NK-92 treated with Interleukin-12 subunit alpha and Interleukin-12 subunit beta, amount 100 ng/mL, for 24 hours (cell line): ENCODE data around the gene NCAPD2.
"Not testable (repeated sequence)": the region's sequence is repeated elsewhere in the genome, so short reads cannot be mapped to it uniquely, and the experiment has no call there.

Source experiments
- DNase-seq: peaks from one replicate; lab custom pipeline; 2025; lab: John Stamatoyannopoulos, UW

NCAPD2 gene

DNA sequence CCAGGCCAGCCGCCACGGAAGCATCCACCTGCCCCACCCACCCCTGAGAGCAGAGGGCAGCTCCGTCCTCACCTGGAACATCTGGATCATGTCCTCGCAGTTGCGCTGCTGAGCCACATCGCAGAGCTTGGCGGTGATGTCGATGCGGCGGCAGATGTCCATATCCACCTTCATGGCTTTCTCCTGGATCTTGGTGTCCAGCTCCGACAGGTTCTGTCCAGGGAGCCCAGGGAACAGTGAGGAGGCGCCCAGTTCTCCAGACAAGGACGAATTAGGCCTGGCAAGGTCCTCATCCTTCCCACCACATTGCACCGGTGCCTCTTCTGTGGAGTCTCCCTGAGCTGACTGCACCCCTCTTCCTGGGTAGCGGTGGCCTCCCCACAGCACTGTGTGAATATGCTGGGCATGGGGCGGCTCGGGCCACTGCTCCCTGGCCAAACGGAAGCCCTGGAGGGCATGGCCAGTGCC lies 55.8 kb downstream of the NCAPD2 start:
- no peak for DNase-seq

DNA sequence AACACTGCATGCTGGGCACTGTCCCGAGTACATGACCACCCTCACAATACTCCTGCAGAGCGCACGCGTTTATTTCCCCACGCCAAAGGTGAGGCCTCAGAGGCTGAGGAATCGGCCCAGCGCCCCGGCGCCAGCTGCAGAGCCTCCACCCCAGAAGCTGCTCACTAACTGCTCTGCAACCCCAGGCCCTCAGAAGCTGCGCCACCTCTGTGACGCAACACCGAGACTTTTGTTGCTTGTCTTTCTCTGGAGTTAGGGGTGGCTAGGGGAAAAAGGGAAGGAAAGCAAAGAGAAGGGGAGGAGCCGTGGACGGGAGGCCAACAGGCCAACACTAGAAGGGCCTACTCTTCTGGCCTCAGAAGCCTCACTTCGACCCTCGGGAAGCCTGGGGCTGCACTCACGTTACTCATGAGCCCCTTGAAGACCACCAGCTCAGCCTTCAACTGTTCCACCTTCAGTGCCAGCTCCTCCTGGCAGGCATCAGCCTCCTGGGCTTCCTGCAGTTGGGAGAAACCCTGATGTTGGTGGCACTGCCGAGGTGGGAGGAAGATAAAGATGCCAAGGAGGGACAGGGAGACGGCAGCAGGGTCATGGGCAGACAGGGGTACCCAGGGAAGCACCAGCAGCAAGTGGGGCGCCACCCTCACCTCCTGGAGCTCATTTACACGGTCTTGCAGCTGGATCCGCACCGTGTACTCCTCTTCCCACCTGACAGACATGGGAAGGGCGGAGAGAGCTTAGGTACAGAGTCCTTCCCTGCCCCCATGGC lies 56.6 kb downstream of the NCAPD2 start:
- no peak for DNase-seq

DNA sequence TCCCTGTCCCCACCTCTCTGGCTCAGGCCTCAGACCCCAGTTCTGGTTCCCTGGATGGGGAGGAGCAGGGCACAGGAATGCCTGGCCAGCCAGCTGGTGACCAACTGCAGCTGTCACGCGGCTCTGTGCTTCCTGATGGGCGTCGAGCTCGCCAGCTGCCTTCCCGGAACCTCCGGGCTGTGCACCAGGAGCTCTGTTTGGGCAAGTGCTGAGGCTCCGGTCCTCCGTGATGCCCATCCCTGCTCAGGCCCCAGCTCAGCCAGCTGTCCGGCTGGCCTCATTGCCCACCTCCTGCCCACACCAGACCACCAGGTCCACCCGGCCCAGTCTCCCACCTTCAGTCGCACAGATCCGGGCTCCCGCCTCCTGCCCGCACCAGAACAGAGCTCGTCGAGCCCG lies 57.2 kb downstream of the NCAPD2 start:
- no peak for DNase-seq

DNA sequence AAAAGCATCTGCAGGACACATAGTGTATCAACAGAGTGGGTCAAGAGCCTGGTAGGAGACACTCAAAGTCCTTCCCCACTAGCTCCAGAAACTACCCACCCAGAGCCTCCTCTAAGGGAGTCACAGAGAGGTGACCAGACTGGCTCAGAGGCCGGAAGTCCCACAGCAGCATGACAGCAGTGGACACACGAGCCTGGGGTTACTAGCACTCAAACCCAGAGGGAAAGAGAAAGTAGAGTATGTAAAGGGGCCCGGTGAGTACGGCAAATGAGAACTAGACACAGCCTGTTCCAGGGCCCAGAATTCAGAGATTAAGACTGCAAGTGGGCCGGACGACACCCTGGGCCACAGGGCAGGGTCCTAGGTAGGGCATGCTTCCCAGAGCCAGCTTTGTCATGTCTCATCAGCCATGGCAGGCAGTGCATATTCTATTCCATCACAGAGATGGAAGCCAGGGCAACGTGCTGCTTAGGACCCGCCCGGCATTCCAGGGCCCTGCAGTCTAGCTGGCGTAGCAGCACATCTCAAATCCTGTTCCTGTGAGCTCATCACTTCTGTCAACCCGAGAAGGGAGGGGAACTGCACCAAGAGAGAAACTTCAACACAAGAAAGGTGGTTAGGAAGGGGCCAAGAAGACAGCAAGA lies 57.7 kb downstream of the NCAPD2 start:
- no peak for DNase-seq

DNA sequence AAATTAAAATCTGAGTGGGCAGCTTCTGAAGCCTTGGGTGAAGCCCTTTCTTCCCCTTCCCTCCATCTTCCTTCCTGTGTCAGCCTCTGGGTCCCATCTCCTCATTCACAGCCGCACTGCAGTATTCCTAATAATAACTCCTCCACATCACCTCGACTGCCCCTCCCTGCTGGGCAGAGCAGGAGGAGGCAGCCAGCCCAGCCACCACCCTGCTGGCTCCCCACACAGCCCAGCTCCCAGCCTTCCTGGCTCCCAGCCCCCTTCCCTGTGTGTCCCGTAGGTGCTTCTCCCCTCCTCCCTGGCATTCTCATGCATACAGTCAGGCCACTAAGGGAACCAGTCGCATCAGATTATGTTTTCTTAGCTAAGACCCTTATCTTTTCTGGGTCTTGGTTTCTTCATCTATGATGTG lies 58.2 kb downstream of the NCAPD2 start:
- no peak for DNase-seq

DNA sequence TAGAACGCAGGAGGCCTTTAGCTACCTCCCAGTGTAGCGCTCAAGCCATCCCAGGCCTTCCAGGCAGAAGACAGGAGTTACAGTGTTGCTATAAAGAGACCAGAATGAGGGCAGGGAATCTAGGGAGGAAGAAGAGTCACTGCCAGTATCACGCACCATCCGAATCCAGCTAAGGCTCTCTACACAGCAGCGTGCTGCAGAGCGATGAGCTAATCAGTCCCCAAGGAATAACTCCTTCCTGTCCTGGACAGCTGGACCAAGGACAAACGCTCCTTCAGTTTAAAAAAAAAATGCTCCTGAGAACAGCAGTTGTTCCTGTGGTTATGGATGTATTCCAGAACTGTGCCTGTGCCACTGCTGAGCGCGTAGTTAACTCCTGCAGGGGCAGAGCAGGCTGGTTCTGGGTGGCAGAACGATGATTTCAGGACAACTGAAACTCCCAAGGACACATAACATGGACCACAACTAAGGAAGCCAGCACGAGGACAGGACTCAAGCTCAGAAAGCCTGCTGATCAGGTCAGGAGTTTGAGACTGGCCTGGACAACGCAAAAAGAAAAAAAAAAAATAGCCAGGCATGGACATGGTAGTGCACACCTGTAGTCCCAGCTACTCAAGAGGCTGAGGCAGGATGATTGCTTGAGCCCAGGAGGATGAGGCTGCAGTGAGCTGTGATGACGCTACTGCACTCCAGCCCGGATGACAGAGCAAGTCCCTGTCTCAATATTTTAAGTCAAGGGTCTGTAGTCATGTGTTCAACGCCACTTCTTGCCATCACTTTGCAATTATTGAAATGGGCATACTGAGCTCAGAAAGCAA lies 59.4 kb downstream of the NCAPD2 start:
- DNase-seq = no peak

DNA sequence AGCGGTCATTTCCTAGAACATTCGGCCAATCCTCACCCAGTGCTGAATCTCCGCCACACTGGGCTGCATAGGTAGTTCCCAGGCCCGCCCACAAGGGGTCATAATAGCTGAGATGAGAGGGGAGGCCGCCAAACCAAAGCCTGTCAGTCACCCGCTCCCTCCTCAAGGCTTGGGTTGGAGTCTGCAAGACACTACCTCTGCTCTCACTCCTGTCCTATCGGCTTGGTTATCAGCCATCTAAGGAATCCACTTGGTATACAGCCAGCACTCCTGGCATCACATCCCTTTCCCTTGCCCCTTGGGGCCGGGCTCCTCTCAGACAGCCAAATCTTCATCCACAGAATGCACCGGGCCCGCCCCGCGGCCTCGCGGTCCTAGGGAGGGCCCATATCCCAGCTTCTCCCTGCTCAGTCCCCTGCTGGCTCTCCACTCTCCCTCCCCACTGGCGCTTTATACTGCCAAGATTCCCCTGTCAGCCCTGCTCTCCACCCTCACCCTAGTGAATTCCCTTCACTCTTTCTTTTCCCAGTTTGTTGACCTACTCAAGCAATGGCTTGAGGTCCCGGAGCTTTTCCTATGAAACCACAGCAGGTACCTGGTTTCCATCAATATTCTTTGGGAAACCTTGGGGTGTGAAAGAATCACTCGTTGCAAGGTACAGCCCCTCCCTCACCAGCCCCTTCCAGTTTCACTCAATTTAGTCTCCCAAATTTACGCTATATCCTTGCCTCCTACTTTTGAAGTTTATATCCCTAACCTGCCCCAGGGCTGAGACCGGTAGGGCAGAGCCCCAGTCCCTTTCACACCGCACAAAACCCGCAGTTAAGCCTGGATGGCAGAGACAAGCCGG lies 60.5 kb downstream of the NCAPD2 start:
- peak; percentile 6 for DNase-seq

DNA sequence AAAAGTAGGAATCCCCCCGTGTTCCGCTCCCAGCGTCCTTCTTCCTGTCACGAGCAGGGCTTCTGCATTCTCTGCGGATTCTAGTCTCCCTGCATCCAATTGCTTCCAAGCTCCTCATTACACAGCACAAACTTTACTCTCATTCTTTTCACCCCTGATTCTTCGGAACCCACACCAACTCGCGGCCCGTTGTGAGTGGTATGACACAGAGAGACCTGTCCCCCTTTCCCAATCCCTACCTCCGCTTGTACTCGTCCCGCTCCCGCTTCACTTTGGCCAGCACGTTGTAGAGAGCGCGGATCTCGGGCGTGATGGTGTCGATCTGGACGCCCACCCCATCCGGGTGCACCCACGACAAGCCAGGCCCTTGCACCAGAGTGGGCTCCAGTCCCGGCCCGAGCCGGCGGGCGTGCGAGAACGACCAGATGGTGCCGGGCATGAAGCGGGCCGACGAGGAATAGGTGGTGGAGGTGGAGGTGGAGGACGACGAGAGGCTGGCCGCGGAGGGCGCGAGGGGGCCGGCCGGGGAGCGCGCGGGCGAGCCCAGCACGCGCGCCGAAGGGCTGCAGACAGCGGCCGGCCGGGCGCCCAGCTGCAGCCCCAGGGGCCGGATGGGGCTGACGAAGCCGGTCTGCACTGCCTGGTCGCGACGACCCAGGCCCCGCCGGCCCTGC lies 61.3 kb downstream of the NCAPD2 start:
- no peak for DNase-seq

DNA sequence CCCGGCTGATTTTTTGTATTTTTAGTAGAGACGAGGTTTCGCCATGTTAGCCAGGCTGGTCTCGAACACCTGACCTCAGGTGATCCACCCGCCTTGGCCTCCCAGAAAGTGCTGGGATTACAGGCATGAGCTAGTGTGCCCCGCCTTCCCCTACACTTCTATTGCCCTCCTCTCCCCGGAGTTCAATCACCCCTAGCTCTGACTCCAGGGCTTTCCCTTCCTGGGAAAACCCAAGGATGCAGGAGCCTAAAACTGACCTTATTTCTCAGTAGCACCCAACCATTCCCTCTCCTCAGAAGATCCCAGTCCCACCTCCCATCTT lies 62.6 kb downstream of the NCAPD2 start:
- DNase-seq = not testable (repeated sequence)

DNA sequence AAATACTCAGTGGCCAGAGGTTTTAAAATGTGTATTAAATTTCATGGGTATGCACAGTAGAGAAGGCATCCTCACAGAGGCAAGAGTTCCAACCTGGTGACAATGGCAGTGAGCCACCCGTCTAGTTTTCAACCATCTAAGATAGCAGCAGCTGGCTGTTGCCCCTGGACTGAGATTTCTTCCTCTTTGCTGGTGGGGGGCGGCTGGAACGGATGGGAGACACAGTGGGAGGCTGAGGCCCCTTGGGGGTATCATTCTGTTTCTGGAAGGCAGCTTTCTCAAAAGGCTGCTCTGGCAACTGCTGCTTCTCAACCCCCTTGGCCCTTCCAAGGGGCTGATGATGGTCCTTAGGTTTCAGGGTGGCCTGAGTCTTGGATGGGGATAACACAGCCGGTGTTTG lies 63.0 kb downstream of the NCAPD2 start:
- no peak for DNase-seq

DNA sequence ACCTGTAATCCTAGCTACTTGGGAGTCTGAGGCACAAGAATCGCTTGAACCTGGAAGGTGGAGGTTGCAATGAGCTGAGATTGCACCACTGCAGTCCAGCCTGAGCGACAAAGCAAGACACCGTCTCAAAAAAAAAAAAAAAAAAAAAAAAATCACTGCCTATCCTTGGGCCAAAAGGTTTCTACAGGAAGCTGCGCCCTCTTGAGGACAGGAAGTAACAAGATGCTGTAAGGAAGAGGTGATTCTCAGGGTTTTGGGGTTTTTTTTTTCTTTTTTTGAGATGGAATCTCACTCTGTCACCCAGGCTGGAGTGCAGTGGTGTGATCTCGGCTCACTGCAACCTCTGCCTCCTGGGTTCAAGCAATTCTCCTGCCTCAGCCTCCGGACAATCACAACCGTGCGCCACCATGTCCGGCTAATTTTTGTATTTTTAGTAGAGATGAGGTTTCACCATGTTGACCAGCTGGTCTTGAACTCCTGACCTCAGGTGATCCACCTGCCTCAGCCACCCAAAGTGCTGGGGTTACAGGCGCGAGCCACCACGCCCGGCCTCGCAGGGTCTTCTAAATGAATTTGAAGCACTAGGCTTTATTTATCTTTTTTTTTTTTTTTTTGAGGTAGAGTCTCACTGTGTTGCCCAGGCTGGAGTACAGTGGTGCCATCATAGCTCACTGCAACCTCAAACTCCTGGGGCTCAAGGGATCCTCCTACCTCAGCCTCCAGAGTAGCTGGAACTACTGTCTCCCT lies 64.3 kb downstream of the NCAPD2 start:
- DNase-seq = not testable (repeated sequence)

DNA sequence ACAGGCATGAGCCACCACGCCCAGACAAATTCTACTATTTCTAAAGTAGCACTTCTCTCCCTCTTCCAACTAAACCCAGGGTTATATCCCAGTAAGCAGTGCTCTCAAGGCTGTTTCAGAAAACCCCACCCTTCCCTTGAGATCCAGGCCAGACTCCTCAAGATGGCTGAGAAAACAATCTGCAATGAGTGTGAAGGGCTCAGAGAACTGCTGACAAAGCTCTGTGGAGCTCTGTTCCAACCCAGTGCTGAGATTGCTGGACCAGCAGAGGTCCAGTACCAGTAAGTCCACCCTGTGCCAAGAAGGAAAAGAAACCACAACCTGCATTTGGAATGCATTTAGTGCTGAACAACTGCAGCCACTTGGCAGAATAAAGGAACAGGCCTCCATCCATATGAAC lies 65.6 kb downstream of the NCAPD2 start:
- no peak for DNase-seq

DNA sequence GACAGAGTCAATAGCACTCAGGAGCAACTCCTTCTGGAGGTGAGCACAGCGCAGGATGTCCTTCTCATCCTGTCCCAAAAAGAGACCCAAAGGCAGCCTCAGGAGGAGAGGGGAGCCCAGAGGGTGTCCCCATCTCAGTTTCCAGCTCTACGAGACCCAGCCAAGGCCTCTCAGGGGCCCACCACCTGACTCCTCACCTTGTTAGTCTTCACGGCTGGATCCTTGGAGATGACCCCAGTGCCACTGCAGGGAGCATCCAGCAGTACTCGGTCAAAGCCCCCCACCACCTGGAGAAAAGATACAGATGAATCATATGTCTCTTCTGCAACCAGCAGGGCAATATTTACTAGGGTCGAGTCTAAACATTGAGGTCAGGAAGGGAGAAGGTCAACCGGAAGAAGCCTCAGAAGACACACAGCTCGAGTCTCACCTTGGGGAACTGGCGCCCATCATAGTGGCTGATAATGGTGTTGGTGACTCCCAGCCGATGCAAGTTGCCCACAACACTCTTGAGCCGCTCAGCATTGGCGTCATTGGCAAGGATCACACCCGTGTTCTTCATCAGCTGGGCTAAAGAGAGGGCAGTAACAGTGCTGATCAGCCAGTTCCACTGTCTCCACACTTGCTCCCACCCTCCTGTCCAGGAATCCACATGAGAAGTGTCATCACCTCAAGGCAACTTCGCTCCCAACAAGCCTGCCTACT lies 66.8 kb downstream of the NCAPD2 start:
- no peak for DNase-seq

DNA sequence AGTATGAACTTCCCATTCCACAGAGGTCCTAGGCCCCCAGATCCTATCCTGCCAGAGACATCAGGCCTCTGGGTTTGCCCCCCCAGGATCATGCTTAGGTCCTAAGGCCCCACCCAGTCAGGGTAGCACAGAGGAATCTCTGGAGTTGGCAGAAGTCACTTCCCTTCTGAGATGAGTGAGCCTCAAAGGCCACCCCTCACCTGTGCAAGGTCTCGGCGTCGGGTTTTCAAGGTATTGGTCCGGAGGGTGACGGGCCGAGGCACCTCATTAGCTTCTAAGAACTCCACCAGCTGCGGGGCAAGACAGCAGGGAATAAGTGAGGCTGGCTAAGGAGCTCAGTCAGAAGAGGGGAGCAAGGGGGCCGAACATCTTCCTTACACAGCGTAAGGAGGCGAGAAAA lies 69.0 kb downstream of the NCAPD2 start:
- no peak for DNase-seq

DNA sequence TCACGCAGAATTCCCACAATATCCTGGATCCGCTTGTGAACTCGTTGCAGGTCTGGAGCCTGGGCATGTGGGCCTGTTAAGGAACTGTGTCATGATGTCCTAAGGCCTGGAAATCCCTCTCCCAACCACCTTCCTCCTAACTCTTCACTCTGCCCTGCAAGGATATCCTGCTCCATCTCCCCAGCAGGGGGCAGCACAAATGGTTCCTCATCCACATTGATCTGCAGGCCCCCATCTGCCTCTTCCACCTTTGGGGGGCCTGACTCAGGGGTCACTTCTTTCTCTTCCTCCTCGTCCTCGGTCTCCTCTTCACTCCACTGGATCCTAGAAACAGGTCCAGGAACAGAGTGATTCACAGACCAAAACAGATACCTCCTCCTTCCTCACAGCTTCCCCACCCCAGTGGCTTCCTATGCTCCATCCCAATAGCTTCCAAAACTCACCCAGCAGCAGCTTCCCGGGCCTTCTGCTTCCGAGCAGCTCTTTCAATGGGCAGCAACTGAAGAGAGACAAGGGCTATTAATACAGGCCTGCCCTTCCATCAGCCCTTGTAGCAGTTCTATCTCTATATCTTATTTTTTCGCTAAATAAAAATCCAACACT lies 69.6 kb downstream of the NCAPD2 start:
- no peak for DNase-seq

DNA sequence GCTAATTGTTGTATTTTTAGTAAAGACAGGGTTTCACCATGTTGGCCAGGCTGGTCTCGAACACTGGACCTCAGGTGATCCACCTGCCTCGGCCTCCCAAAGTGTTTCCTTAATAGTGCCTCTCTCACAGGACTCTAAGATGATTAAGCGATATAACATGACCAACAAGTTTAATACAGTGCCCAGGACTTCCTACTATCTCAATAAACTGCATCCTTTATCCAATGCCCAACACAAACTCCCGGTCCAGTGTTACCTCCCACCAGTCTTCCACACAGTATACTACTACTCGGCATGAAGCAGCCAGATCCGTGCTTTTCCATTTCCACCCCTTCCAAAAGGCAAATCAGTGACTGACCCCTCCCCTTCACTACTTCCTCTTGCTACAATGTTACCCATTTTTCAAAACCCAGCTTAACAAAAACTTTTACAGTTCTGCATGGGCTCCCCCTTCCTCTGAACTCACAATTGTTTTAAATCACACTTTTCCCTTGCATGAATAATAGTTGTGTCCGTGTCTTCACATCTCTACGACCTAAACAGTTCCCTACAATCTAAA lies 73.3 kb downstream of the NCAPD2 start:
- DNase-seq = no peak

DNA sequence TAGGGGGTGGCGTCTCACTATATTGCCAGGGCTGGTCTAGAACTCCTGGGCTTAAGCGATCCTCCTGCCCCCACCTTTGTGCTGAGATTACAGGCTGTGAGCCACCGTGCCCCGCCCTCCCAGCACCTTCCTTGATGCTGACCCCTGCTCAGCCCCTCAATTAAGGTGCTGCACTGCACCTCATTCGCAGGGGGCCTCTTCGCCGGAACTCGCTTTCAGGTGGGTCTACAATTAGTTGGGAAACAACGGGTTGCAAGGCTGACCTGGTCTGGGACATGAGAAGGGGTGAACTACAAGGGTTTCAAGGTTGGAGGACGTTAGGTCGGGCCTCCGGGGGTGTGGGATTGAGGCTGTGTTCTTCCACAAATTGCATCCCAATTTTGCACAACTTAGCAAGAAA lies 75.4 kb downstream of the NCAPD2 start:
- DNase-seq = no peak

DNA sequence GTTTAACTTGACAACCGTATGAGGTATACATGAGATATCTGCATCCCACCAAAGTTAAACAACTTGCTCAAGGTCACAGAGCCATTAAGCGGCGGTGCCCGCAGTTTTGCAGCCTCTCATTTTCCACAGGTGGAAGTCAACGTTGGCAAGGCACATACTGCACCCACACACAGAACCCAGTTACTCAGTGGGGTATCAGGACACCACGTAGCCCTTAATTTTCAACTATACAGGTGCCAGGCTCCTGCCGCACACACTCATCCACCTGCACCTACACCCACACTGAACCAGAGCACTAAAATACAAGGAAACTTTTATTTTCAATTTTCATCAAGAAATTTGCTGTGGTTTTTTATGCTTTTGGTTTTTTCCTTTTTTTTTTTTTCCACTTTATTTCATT lies 75.9 kb downstream of the NCAPD2 start:
- DNase-seq = no peak

DNA sequence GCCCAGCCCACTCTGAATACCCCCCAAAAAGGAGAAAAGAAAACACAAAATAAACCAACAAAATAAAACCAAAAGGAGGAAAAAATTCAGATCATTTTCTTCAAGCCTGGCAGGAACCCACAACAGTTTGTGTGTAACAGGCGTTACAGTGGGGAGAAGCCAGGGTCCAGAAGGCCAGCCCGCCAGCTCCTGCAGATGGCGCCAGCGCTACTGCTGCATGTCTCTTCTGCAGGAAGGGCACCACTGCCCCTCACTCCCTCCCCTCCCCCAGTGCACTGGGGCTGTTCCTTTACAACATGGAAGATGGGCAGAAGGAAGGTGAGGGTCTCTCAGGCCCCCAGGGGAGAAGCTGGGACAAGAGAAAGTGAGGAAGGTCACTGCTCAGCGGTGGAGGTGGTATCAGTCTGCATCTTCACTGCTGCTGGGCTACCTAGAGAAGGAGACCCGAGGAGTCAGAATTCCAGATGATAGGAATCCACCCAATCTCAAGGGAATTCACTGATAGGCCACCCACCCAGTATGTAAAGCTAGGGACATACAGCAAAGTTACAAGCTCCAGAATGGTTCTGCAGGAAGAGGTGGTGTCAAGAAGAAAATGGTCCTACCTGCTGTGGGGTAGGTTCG lies 76.5 kb downstream of the NCAPD2 start:
- no peak for DNase-seq
